HepG2 (cell line): Measurements from ENCODE around the gene SOCS1. TPM values are rescaled to one million over a fixed set of nuclear protein-coding genes. Genes with fewer than 3 reads are reported as not detected.

Experiments
- CCDC6 ChIP-seq: sonication (generic); formaldehyde crosslinking; IDR thresholded peaks from 2 replicates; pipeline ENCODE4 v1.8.1; 2022; ENCODE audit warnings: mild to moderate bottlenecking, missing genetic modification reagents, moderate library complexity
- CHCHD3 ChIP-seq: sonication (generic); formaldehyde crosslinking; IDR thresholded peaks from 2 replicates; pipeline ENCODE4 v1.8.0; 2022; ENCODE audit warnings: mild to moderate bottlenecking, missing genetic modification reagents, moderate library complexity
- ERF ChIP-seq: IDR thresholded peaks from 2 replicates; pipeline ENCODE4 v1.6.1; 2018; ENCODE audit warnings: missing biosample characterization, missing genetic modification reagents
- IRF2 ChIP-seq: IDR thresholded peaks from 2 replicates; pipeline ENCODE4 v1.6.1; 2018; ENCODE audit warnings: missing genetic modification reagents, missing compliant biosample characterization
- KDM5A ChIP-seq: fragments of 200-600 bp; sonication (generic); IDR thresholded peaks from 2 replicates; pipeline ENCODE4 v1.7.0; 2018; ENCODE audit warnings: antibody characterized with exemption, mild to moderate bottlenecking, low read length, borderline replicate concordance
- KMT2B ChIP-seq: IDR thresholded peaks from 2 replicates; pipeline ENCODE4 v1.6.1; 2016; ENCODE audit warnings: missing genetic modification reagents, missing compliant biosample characterization
- MAFG ChIP-seq: sonication (generic); formaldehyde crosslinking; IDR thresholded peaks from 2 replicates; pipeline ENCODE4 v1.5.1; 2020; ENCODE audit warnings: mild to moderate bottlenecking, missing genetic modification reagents
- NFIC ChIP-seq: IDR thresholded peaks from 2 replicates; pipeline ENCODE4 v1.6.1; 2012; ENCODE audit warnings: mild to moderate bottlenecking, low read length, inconsistent platforms
- NFKB2 ChIP-seq: sonication (generic); formaldehyde crosslinking; IDR thresholded peaks from 2 replicates; pipeline ENCODE4 v1.4.0; 2020; ENCODE audit warnings: missing genetic modification reagents, borderline replicate concordance
- NR1H2 ChIP-seq: sonication (generic); formaldehyde crosslinking; IDR thresholded peaks from 2 replicates; pipeline ENCODE4 v1.8.1; 2022; ENCODE audit warnings: low read depth, missing genetic modification reagents, borderline replicate concordance
- NR2C2 ChIP-seq: sonication (generic); formaldehyde crosslinking; IDR thresholded peaks from 2 replicates; pipeline ENCODE4 v1.4.0; 2020; ENCODE audit warnings: missing genetic modification reagents, mild to moderate bottlenecking, moderate library complexity, borderline replicate concordance
- NR2F6 ChIP-seq, 2 experiments: IDR thresholded peaks; 2 replicates each; pipeline ENCODE4 v1.6.1; 2016; ENCODE audit warnings: antibody characterized with exemption in 1 of 2, mild to moderate bottlenecking in 1 of 2
- PHF5A ChIP-seq: IDR thresholded peaks from one replicate; pipeline ENCODE4 v1.6.1; 2018; ENCODE audit warnings: low read depth, missing genetic modification reagents; ENCODE audit not compliant: unreplicated experiment
- POLR2AphosphoS5 ChIP-seq: IDR thresholded peaks from 2 replicates; pipeline ENCODE4 v1.6.1; 2012; ENCODE audit warnings: low read depth, low read length
- TBX2 ChIP-seq: sonication (generic); formaldehyde crosslinking; IDR thresholded peaks from 2 replicates; pipeline ENCODE4 v1.5.0; 2020; ENCODE audit warnings: missing genetic modification reagents, mild to moderate bottlenecking, borderline replicate concordance
- ZEB1 ChIP-seq: IDR thresholded peaks from 2 replicates; pipeline ENCODE4 v1.6.1; 2012; ENCODE audit warnings: mild to moderate bottlenecking, low read depth, inconsistent platforms; ENCODE audit not compliant: insufficient replicate concordance
- ZNF34 ChIP-seq: sonication (generic); formaldehyde crosslinking; IDR thresholded peaks from 2 replicates; pipeline ENCODE4 v1.4.0; 2020; ENCODE audit warnings: mild to moderate bottlenecking, missing genetic modification reagents, borderline replicate concordance
- ZNF354B ChIP-seq: sonication (generic); formaldehyde crosslinking; IDR thresholded peaks from 2 replicates; pipeline ENCODE4 v1.8.0; 2022; ENCODE audit warnings: mild to moderate bottlenecking, missing genetic modification reagents
- ZNF883 ChIP-seq: sonication (generic); formaldehyde crosslinking; IDR thresholded peaks from 2 replicates; pipeline ENCODE4 v1.5.1; 2020; ENCODE audit warnings: mild to moderate bottlenecking, missing genetic modification reagents; ENCODE audit errors: not compliant biosample characterization
- polyA plus RNA-seq, 8 experiments: library from polyadenylated mRNA; depleted of rRNA in 3 of 8; stranded (reverse) in 7 of 8; unstranded in 1 of 8; fragments of >200 nt; fragmentation: Illumina TruSeq in 4 of 8; extraction: Trizol in 4 of 8; gene quantifications; 2 replicates each; pipeline versions ENCODE4 v1.2.1 to v1.2.3, GENCODE V29; 2011 to 2016; ENCODE audit warnings: low read depth in 4 of 8, missing spikeins in 1 of 8, mixed read lengths in 1 of 8; ENCODE audit not compliant: insufficient read depth in 1 of 8
- total RNA-seq, 5 experiments: library from RNA; depleted of rRNA; stranded (reverse); fragments of >200 nt; fragmentation: Illumina TruSeq; extraction: Trizol; gene quantifications; 2 replicates each; pipeline ENCODE4 v1.2.3, GENCODE V29; 2016; ENCODE audit warnings: low read depth in 1 of 5
- TF ChIP-seq, protein P1 (sequence below): IDR thresholded peaks from 2 replicates; pipeline ENCODE4 v1.6.1; 2018; ENCODE audit warnings: missing genetic modification reagents, mild to moderate bottlenecking, missing compliant biosample characterization
- TF ChIP-seq, protein P2 (sequence below): sonication (generic); formaldehyde crosslinking; IDR thresholded peaks from 2 replicates; pipeline ENCODE4 v1.4.0; 2020; ENCODE audit warnings: missing genetic modification reagents

The SOCS1 gene
- total and polyA plus RNA-seq, 2 of the 13 experiments (the other 11 are each of a cell fraction or from before 2014, with no cell fraction given), result 5.3 to 6.3 TPM

DNA sequence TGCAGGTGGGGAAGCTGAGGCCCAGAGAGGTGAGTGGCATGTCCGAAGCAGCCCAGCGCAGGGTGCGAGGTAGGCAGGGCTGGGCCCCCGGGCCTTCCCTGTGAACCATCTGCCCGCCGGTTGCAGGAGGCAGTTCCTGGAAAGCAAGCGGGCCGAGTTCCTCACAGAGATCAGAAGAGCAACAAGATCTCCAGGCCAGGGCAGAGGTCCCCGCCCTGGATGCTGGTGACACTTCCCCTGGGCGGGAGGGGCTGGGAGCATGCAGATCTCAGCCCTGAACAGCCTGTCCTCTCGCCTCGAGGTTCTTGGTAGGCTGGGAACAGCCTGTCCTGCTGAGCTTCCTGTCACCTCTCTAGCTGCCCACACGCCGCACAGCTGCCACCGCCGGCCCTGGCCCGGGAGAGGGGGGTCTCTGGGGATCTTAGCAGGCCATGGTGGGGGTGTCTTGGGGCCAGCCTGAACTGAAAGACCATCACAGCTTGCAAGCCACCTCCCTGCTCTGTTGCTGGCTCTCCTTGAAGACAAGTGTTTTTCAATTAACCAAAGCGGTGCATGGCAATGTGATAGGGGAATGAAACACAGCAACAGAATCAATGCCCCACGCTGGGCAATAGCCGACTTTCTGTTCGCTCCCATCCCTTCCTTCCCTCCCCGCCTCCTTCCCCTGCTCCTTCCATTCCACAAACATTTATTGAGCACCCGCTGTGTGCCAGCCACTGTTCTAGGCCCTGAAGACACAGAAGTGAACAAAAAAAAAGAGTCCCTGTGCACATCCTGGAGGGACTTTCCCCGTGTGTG, 31.7 kb downstream of the SOCS1 start (continued):
- TF ChIP-seq TBX2 (CRISPR knock-in tag), result peak; percentile 75
- TF ChIP-seq PHF5A (CRISPR knock-in tag), result no peak
- TF ChIP-seq ZEB1, result no peak
- TF ChIP-seq, protein P1, sequence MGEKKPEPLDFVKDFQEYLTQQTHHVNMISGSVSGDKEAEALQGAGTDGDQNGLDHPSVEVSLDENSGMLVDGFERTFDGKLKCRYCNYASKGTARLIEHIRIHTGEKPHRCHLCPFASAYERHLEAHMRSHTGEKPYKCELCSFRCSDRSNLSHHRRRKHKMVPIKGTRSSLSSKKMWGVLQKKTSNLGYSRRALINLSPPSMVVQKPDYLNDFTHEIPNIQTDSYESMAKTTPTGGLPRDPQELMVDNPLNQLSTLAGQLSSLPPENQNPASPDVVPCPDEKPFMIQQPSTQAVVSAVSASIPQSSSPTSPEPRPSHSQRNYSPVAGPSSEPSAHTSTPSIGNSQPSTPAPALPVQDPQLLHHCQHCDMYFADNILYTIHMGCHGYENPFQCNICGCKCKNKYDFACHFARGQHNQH (CRISPR knock-in tag), result 0 out of 2 replicates have a peak, but pooled peaks have one; percentile 21
- peak; percentile 52; the same call in 1 of the 2 replicates for TF ChIP-seq NR2F6 (IDR thresholded peaks at IDR 0.05)
- peak; percentile 87 for TF ChIP-seq NR2F6 (CRISPR knock-in tag; IDR thresholded peaks at IDR 0.05)
- no peak for TF ChIP-seq ZNF34 (CRISPR knock-in tag)
- TF ChIP-seq POLR2AphosphoS5, result no peak
- 0 out of 2 replicates have a peak, but pooled peaks have one; percentile 33 for TF ChIP-seq KMT2B (CRISPR knock-in tag)
- 0 out of 2 replicates have a peak, but pooled peaks have one; percentile 40 for TF ChIP-seq IRF2 (CRISPR knock-in tag)
- TF ChIP-seq CCDC6, result no peak
- TF ChIP-seq ZNF354B (CRISPR knock-in tag), result no peak
- TF ChIP-seq NFIC, result no peak
- TF ChIP-seq NFKB2 (CRISPR knock-in tag), result peak; percentile 72; the same call in 1 of the 2 replicates
- TF ChIP-seq KDM5A, result no peak
- TF ChIP-seq NR1H2 (CRISPR knock-in tag), result no peak
- TF ChIP-seq NR2C2, result no peak
- no peak for TF ChIP-seq ZNF883 (CRISPR knock-in tag)
- TF ChIP-seq, protein P2, sequence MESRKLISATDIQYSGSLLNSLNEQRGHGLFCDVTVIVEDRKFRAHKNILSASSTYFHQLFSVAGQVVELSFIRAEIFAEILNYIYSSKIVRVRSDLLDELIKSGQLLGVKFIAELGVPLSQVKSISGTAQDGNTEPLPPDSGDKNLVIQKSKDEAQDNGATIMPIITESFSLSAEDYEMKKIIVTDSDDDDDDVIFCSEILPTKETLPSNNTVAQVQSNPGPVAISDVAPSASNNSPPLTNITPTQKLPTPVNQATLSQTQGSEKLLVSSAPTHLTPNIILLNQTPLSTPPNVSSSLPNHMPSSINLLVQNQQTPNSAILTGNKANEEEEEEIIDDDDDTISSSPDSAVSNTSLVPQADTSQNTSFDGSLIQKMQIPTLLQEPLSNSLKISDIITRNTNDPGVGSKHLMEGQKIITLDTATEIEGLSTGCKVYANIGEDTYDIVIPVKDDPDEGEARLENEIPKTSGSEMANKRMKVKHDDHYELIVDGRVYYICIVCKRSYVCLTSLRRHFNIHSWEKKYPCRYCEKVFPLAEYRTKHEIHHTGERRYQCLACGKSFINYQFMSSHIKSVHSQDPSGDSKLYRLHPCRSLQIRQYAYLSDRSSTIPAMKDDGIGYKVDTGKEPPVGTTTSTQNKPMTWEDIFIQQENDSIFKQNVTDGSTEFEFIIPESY, result no peak; the same call in 1 of the 2 replicates
- TF ChIP-seq CHCHD3 (CRISPR knock-in tag), result no peak
- no peak for TF ChIP-seq MAFG (CRISPR knock-in tag)
- peak; percentile 67; the same call in 1 of the 2 replicates for TF ChIP-seq ERF (CRISPR knock-in tag)
- TF ChIP-seq, all 625 proteins: peak for 149
